Calu3 (cell line): ENCODE data around the gene CHN1. TPM values are rescaled to one million over a fixed set of nuclear protein-coding genes. Genes with fewer than 3 reads are reported as not detected.

Experiments
- BruUV-seq: library from RNA; stranded (reverse); fragments of 400-500 nt; replicated peaks from 2 replicates; lab custom pipeline; 2021; lab: Mats Ljungman, UMichigan
- CTCF ChIA-PET: fragments of 300-600 bp; sonication (Branson Sonifier 250); formaldehyde crosslinking; loops from one replicate; lab custom pipeline; 2022; ENCODE audit warnings: antibody characterized with exemption; lab: Charles Lee
- DNase-seq: peaks from one replicate; pipeline ENCODE4 v3.0.0; 2022
- H3K27ac Mint-ChIP-seq: one replicate; pipeline ENCODE4 v1.8.0; 2022; ENCODE audit warnings: mixed read lengths; ENCODE audit not compliant: unreplicated experiment
- H3K27me3 Mint-ChIP-seq: one replicate; pipeline ENCODE4 v1.8.0; 2022; ENCODE audit warnings: mixed read lengths; ENCODE audit not compliant: unreplicated experiment
- H3K36me3 Mint-ChIP-seq: one replicate; pipeline ENCODE4 v1.8.0; 2022; ENCODE audit warnings: mild to moderate bottlenecking, moderate library complexity, mixed read lengths; ENCODE audit not compliant: insufficient read depth, unreplicated experiment
- H3K4me1 Mint-ChIP-seq: one replicate; pipeline ENCODE4 v1.8.0; 2022; ENCODE audit warnings: mild to moderate bottlenecking, low read depth, mixed read lengths; ENCODE audit not compliant: unreplicated experiment
- H3K4me3 Mint-ChIP-seq: one replicate; pipeline ENCODE4 v1.8.0; 2022; ENCODE audit warnings: mild to moderate bottlenecking, low read depth, moderate library complexity, mixed read lengths; ENCODE audit not compliant: unreplicated experiment
- H3K9me3 Mint-ChIP-seq: one replicate; pipeline ENCODE4 v1.8.0; 2022; ENCODE audit warnings: low read depth, mixed read lengths; ENCODE audit not compliant: unreplicated experiment
- CTCF ChIP-seq: fragments of 200-600 bp; IDR thresholded peaks from one replicate; pipeline ENCODE4 v1.8.0; 2022; ENCODE audit warnings: antibody characterized with exemption; ENCODE audit not compliant: unreplicated experiment
- intact Hi-C: fragments of 100-400 bp; cut with micrococcal nuclease; formaldehyde crosslinking; loops from one replicate; pipeline ENCODE4 v1.10.0; 2022; ENCODE audit not compliant: unreplicated experiment
- total RNA-seq: library from RNA; stranded (reverse); gene quantifications from 2 replicates; pipeline ENCODE4 v1.2.3, GENCODE V29; 2022

Gene CHN1
- total RNA-seq, 1 experiment from 2014 or later: 2.4 TPM

DNA sequence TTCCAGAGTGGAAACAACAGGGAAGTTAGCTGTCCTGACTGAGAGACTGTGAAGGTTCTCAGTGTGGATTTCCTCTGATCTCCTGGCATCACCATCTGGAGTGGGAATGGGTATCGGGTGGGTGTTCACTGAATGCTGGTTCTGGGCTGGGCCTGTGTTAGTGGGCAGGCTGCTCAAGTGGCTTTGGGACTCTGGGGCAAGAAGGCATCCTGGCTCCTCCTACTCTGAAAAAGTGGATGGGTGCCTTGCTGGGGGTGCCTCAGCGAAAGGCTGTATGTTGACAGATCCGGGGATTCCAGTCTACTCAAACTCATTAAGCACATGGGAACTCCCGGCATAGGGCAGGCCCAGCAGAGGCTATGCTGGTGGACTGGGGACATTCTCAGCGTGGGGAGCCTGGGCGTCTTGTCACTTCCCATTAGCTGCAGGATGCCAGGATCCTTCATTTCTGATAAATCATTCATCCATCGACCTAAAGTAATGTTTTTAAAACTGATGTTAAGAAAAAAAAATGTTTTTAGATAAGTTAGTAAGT, 213.4 kb downstream of the CHN1 start:
- BruUV-seq: no TSS peak
- H3K9me3 Mint-ChIP-seq: no peaks in the 10 kb centered on the region
- intact Hi-C loops: no loop called here
- no peak overlapping the region for H3K4me3 Mint-ChIP-seq
- no peaks in the 10 kb centered on the region for H3K4me1 Mint-ChIP-seq
- H3K27ac Mint-ChIP-seq: no peak overlapping the region
- CTCF ChIA-PET: no interaction called here
- H3K27me3 Mint-ChIP-seq: no peaks in the 10 kb centered on the region
- TF ChIP-seq CTCF: no peak
- H3K36me3 Mint-ChIP-seq: no peaks in the 10 kb centered on the region
- no peak for DNase-seq

- H3K36me3 Mint-ChIP-seq: no peaks in the 10 kb centered on the region
- CTCF ChIA-PET: no interaction called here
- no peak overlapping the region for H3K4me3 Mint-ChIP-seq
- no peaks in the 10 kb centered on the region for H3K9me3 Mint-ChIP-seq
- no peaks in the 10 kb centered on the region for H3K27me3 Mint-ChIP-seq
- no peak overlapping the region for H3K27ac Mint-ChIP-seq
- TF ChIP-seq CTCF: no peak
- intact Hi-C loops: no loop called here
- no peaks in the 10 kb centered on the region for H3K4me1 Mint-ChIP-seq
- no TSS peak for BruUV-seq
- no peak for DNase-seq
These were observed 214.2 kb downstream of the CHN1 start for GRCh38 chr2:174791020-174791419.

GRCh38 chr2:174789001-174789400, 216.2 kb downstream of the CHN1 start:
- Mint-ChIP-seq H3K27ac (no peak overlapping the region), H3K9me3 (no peaks in the 10 kb centered on the region), H3K36me3 (no peaks in the 10 kb centered on the region), H3K27me3 (no peaks in the 10 kb centered on the region), H3K4me3 (no peak overlapping the region), H3K4me1 (no peaks in the 10 kb centered on the region)
- no TSS peak for BruUV-seq
- intact Hi-C loops: no loop called here
- no peak for TF ChIP-seq CTCF
- CTCF ChIA-PET: interaction anchor here (0.7 kb wide), 1 partner anchor 91 kb away, joined by 3 read pairs; no protein-coding TSS in a partner anchor
- no peak for DNase-seq

- DNase-seq: no peak
- Mint-ChIP-seq H3K27ac (no peak overlapping the region), H3K4me1 (no peaks in the 10 kb centered on the region), H3K36me3 (no peaks in the 10 kb centered on the region), H3K4me3 (no peak overlapping the region), H3K27me3 (no peaks in the 10 kb centered on the region), H3K9me3 (no peaks in the 10 kb centered on the region)
- TF ChIP-seq CTCF: no peak
- BruUV-seq: no TSS peak
- intact Hi-C loops: no loop called here
- CTCF ChIA-PET: interaction anchor here (0.6 to 0.7 kb wide), 2 partner anchors 90 to 274 kb away, joined by 3 to 4 read pairs; no protein-coding TSS in a partner anchor
These were observed 216.8 kb downstream of the CHN1 start for GRCh38 chr2:174788291-174788929.
